HG03097 (cell line): ENCODE measurements around the gene TBX3.

Experiments used
- ATAC-seq: cut with Tn5 transposase; IDR thresholded peaks from one replicate; pipeline ENCODE4 v1.9.1; 2021; ENCODE audit not compliant: unreplicated experiment, low FRiP score

Gene TBX3

DNA sequence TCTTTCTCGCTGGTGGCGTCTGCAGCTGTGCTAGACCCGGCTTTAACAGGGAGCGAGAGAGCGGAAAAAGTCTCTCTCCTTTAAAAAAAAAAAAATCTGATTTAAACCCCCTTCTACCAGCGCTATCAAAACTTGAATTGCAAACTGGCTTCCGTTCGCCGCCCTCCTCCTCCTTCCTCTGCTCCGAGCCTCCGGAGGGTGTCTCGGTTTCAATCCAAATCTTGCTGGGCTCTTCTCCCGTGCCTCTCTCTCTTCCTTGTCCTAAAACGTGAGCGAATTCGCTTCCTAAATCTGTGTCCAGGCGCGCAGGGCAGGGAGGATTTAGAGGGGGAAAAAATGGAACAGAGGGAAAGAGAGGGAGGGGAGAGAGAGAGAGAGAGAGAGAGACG, 272 bp downstream of the TBX3 start:
- ATAC-seq: no peak

DNA sequence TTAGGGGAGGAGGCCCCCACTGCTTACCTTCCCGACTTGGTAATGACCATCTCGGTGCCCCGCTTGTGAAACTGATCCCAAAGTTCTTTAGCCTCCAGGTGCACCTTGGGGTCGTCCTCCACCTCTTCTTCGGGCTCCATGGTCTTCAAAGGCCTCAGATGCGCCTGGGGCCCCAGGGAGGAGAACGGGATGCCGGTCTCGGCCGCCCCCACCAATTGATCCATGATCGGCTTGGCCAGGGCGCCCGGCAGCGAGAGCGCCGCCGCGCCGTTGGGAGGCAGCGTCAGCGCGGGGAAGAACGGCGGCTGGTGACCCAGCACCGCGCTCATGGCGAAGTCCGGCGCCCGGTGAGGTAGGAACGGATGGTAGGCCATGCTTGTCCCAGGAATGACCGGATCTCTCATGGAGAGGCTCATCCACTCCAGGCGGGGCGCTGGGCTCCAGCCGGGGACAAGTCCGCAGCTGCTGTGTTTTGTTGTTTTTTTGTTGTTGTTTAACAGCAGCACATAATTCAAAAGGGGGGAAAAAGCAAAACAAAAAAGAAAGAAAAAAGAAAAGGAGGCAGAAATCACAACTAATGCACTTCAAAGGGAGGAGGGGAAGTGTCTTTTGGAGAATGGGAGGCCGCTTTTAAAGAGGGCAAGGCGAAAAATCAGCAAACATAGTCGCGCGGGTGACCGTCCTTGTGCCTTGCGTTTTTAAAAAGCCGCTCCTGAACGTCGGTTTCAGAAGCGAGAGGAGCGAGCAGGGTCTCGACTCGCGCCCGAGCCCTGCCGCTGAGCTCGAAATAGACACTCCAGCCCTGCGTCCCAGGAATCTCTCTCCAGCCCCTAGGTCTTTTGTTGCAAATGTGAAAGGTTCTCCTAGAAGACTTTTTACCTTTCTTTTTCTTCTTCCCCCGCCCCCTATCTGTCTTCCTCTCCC, 928 bp downstream of the TBX3 start:
- no peak for ATAC-seq

DNA sequence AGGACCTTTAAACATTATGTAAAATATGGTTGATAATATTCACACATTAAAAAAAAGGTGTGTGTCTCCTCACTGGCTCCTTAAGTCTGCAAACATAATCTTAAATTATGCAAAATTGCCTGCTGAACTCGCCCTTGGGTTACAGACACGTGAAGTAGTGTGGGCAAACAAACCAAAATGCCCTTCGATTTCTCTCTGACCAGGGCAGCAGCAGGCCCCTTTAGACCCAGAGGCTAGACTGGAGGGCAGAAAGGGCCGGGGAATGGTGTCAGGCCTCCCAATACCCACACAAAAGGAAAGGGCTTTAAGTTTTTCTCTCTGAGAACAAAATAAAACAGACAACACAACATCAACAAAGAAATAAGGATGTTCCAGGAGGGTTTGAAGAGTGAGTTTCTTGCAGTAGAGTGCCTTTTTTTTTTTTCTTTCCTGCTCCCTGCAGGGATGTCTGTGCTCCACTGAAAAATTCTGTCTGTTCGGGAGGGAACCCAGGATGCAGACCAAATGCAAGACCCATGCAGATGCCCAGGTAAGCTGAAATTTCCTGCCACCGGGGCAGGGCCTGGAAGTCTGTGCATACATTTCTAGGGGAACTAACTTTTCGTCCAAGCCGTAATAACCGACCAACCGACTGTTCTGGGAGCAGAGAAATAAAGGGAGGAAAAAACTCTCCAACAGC, 1.7 kb downstream of the TBX3 start:
- no peak for ATAC-seq

DNA sequence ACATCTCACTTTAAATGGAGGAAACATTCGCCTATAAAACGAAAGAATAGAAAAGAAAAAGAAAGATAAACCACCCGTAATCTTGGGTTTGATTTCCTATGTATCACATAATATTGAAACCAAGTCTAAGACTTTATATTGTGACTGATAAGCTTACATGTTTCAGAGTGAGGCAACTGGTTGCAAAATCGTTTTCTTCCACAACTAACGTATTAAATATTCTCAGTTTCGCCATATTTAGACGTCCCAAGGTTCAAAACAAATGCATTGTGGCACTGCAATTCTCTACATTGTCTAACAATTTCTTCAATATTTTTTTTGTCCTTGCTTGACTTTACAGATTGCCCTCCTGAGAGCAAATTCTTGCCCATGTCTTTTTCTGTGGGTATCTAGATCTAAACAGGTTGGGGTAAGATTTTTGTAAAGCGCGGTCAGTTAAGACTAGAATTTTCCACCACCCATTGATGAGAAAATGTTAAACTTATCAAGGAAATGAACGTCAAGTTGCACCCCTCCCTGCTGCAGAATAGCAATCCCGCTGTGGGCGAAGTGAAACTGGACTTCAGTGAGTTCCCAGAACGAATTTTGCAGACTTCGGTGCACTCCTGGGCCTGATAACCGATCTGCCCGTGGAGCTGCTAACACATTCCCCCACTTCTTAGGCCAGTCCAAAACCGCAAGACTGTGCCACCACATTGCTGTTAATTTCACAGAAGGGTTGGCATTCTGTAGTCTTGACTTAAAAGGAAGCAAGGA, 2.7 kb downstream of the TBX3 start:
- ATAC-seq: no peak

DNA sequence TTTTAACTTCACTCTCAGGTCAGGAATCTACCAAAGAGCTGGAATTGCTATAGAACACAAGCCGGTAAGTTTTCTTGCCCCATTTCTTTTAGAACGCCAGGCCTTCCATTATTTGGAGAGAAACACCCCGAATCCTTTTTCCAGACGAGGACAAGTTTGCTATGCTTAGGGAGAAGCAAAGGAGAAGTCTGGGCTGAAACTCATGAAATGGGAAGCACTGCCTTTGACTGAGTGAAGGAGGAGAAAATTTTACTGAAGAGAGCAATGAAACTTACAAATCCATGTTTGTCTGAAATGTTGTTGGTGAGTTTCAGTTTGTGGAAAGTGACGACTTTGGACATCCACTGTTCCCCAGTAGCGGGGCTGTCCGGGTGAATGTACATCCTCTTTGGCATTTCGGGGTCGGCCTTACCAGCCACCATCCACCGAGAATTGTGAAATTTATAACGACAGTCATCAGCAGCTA, 3.3 kb downstream of the TBX3 start:
- no peak for ATAC-seq

DNA sequence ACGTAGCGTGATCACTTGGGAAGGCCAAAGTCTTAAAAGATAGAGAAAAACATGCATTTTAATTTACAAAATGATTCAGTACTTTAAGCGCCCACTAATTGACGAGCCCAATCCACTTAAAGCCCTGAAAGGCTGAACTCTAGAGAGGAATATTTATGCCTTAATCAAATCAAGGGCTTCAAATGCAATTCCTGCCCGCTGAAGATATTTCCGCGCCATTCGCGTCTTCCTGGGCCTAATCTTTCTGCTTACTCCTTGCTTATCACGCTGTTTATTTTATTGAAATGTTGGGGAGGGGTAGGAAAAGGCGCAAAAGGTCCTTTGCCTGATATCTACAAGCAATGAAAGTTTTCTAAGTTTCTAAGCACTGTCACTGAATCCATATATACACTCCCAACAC, 4.0 kb downstream of the TBX3 start:
- ATAC-seq: no peak

DNA sequence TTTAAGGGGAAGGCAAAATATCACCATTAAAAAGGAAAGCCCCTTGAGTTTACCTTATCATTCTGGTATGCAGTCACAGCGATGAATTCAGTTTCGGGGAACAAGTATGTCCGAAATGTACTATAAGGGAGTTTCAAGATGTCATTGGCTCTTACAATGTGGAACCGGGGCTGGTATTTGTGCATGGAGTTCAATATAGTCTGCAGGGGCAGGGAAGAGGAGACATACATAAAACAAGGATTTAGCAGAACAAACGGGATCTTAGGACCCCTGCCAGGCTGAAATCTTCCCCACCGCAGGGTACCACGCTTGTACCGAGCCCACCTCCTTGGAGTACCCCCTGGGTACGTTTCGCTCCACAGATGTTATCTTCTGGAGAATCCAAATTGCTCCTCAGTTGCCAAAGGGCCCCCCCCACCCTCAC, 4.5 kb downstream of the TBX3 start:
- ATAC-seq: no peak

DNA sequence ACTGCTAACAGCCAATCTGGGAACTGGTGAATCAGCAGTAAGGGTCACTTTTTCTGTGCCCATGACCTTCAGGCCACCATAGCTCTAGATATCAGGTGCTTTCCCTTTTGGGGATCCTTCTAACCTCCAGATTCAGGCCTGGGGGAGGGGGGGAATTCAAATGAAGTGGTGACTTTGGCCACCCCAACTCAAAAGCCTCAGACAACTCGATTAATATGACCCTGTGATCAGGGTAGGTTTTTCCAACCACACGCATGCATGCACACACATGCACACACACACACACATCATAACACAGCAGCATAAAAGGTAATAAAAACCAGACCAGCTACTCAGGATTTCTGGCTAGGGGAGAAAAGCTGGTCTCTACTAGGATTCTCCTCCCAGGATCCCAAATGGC, 5.3 kb downstream of the TBX3 start:
- no peak for ATAC-seq

DNA sequence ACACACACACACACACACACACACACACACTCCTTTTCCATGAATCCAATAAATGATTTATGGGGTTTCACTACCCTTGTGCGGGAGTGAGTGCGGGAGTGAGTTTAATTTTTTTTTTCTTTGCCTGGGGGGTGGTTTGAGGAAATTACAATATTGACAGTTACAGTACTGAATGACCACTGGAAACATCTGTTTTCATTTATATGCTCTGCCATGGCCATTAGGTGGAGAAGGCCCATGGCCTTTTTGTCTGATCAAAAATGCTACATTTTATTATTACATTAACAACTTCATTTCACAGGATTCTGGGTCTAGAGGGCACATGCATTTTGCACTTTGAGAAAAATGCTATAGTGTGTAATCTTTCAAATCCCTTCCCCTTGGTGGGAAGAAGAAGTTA, 5.9 kb downstream of the TBX3 start:
- no peak for ATAC-seq

DNA sequence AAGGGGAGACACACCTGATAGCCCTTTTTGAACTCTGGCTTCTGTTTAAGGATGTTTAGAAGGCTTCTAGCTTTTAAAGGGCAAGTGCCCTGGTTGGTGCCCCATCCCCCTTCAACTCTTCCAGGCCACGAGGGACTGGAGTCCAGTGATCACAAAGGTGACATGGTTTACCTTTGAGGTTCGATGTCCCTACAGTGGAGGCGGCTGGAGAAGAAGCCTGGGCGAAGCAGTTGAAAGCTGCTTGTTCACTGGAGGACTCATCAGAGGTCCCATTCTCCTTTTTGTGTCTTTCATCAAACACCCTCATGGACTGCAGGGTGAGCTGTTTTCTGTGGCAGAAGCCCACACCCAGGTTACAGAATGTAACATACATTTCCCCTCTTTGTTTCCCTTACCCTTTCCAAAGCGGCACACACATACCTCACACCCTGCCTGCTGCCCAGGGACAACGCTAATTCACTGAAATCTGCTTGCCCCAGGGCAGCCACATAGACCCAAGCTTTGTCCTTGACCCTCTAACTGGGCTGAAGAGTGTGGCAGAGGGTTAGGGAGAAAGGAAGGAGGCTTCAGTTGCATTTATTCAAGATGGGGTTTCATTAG, 7.7 kb downstream of the TBX3 start:
- ATAC-seq: no peak

DNA sequence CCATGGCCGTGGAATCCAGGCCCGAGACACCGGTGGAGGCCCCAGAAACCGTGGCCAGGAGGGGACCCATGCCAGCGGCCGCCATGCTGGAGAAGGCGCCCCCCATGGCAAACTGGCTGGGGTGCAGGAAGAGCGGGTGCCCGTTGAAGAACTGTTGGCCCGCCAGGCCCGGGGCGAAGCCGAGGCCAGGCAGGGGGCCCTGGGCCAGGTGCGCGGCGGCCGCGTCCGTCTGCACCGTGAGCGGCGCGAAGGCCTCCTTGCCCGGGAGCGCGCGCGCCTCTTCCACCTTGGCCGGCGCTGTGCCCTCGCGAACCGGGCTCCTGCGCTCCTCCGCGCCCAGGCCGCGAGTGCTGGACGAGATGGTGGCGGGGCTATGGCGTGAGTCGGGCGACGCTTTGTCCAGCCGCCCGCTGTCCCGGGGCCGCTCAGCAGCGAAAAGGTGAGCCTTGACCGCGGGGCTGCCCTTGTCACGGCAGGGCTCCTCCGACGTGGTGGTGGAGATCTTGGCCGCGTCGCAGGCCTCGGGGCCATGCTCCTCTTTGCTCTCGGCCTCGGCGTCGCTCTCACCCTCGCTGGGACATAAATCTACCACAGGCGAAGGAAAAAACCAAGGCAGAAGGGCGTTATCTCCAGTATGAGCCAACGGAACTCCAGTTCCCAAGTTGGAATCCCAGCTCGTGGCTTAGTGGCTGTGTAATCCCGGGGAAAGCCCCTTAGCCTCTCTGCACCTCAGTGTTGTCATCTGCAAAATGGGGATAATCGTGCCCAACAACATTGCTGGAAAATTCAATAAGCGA, 9.5 kb downstream of the TBX3 start:
- ATAC-seq: no peak

DNA sequence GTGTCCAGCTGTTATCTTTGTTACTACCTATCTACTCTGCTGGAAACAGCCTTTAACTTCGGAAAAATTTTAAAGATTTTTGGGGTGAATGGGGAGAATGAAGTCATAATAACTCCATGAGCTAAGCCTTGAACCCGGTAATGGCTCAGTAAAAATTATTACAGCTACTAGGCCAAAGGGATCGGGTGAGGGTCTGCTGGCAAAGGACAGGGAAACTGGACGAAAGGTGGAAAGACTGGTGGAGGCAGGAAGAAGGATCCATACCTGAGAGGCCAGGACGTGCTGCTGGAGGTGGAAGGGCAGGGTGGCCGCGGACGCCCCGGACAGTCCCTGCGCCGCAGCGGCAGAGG, 10.1 kb downstream of the TBX3 start:
- no peak for ATAC-seq

DNA sequence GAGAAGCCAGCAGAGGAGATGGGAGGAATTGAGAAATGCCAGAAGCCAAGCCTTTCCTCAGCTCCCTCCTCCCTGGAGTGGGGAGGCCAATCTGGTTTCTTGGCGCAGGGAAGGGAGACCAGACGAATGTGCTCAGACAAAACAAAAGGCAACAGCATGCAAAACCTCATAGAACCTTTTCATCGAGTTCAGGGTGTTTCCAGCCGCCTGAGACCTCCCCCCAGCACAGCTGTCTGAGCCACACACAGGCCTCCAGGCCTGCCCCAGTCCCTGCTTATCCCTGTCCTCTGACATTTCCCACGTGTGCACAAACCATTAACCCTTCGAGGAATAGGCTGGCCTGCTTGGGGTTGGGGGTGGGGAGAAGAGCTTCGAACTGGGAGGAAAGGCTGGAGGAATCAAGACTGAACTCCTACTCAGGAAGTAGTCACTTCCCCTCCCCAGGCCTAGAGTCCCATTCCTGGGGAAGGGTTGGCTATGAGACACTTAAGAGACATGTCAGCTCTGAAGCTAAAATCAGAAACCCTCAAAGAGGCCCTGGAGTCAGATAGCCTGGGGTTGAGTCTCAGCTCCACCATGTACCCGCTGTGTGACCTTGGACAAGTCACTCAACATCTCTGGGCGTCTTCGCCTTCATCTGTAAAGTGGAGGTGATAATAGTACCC, 10.7 kb downstream of the TBX3 start:
- ATAC-seq: no peak

DNA sequence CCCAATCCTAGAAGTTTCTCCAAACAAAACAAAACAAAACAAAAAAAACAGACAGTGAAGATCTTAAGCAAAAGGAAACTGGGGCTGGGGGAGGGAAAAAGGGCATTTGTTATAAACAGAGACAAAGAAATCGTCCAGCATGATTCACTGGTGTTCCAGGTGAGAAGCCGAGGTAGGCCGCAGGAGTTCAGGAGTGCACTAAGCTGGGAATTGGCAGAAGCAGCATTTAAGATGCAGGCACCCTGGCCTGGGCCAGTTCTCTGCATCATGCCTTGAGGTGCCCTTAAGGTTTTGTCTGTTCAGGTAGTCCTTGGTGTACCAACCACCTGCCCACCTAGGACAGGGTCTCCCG, 11.2 kb downstream of the TBX3 start:
- ATAC-seq: no peak

DNA sequence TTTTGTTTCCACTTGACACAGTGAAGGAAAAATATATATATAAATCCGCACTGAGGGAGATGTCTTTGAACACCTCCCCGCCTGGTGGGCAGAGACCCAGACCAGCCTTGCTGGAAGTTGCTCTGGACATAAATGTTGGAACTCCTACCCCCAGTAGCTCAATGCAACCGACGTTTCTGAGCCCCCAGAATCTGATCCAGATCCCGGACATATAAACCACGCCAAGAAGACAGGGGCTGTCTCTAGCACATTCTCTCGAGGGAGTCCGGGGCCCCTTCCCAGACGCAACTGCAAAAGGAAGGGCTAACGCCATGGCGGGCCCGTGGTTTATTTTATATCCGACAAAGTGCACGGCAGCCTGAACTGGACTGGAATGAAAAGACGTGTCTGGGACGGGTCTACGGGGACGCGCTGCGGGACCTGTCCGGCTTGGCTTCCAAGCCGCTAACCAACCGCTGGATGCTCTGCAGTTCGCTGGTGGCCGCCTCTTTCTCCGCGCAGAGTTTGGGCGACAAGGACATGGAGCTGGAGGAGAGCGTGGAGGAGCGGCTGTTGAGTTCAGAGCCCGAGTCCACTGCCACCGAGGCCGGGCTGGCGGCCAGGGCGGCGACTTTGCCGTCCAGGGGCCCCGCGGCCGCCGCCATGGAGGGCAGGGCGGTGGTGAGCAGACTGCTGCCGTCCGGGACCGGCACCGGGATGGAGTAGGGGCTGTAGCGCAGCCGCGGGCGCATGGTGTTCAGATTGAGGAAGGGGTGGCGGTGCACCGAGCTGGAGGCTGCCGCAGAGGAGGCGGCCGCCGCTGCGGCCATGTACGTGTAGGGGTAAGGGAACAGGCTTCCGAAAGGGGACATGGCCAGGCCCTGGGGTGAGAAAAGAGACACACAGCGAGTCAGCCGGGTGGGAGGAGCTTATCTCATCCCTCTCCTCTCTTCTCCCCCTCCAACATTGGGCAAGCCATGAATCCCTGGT, 12.2 kb downstream of the TBX3 start:
- ATAC-seq: no peak

DNA sequence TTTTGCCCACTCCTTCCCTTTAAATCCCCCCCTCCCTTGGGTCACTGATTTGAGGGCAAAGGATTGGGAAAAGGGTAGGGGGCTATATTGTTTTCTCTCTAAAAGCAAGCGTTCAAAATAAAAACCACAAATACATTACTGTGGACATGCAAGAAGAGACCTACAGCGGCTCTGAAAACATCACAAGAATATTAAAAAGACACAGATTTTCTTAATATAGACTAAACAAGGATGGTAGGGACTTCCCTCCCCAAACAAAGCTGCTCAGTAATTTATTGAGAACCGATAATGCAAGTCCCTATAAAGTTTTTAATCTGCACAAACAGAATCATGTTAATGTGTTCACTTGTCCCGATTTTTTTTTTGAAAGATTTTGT, 12.9 kb downstream of the TBX3 start:
- ATAC-seq: no peak

DNA sequence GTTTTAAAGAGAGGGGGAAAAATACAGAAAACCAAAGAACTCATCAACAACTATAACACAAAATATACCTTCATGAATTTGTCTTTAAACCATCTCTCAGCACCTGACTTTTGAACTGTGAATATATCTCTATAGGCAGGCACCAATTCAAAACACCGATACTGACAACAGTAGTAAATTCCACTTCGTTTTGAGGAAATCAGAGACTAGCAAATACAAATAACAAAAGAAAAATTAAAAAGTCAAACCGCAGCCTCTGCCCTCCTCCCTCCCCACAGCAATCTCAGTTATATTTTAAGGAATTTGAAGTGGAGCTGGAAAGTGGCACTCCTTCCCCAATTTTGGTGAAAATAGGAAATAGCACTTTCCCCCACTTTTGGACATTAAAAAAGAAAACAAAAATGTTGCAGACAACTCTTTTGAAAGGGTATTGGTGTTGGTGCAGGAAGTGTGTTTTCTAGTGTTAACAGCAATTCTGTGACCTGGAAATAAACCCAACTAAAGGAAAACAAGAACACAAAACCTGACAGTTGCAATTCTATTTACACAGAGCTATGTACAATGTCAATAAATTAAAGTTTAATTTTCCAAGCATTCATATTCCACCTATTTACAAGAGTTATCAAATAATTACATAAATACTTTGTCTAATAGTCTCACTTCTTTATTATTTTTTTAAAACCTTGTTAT, 13.5 kb downstream of the TBX3 start:
- no peak for ATAC-seq
